Fibroblast of villous mesenchyme (primary cell): ENCODE measurements around the gene SMAD5. TPM values are rescaled to one million over a fixed set of nuclear protein-coding genes. Genes with fewer than 3 reads are reported as not detected.

Experiments used
- DNase-seq: peaks from one replicate; pipeline ENCODE4 v3.0.0-alpha.2; 2010; ENCODE audit warnings: low read depth
- H3K4me3 ChIP-seq: 2 replicates; pipeline ENCODE4 v1.5.1; 2011; ENCODE audit warnings: low read depth, mild to moderate bottlenecking, low read length
- CTCF ChIP-seq: IDR thresholded peaks from 2 replicates; pipeline ENCODE4 v1.5.1; 2012; ENCODE audit warnings: low read depth, mild to moderate bottlenecking, low read length; ENCODE audit not compliant: insufficient read depth
- total RNA-seq: library from RNA; depleted of rRNA; stranded (reverse); fragments of >200 nt; gene quantifications from 2 replicates; pipeline ENCODE4 v1.2.3, GENCODE V29; 2012

SMAD5 gene
- total RNA-seq, 1 donor: 85.1 TPM

DNA sequence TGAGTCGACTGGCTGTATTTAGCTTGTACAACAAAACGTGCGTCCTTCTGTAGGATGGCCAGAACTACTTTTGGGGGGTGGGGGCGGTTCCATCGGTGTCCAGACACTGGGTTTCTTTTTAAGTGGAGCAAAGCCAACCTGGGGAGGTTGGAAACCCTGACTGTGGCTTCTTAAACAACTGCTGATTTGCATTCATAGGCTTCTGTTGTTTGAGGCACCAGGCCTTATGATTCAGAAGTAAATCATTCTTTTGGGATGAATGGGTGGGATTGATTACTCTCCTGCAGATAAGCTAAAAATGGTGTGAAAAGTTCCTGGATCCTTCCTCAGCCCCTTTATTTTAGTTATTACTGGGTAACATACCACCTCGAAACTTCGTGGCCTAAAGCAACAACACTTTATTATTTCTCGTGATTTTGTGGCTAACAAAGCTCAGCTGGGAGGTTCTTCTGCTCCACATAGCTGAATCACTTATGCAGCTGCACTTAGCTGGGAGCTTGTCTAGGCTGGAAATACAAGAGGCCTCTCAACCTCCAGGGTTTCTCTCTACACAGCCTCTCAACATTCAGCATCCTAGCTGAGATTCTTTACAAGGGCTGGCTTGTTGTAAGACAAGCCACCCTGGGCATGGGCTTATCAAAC lies 72.5 kb downstream of the SMAD5 start:
- TF ChIP-seq CTCF: no peak
- no peak for DNase-seq
- H3K4me3 ChIP-seq: no peak overlapping the region

GRCh38 chr5:136205941-136206340 lies 73.3 kb downstream of the SMAD5 start:
- TF ChIP-seq CTCF: no peak
- no peak overlapping the region for H3K4me3 ChIP-seq
- no peak for DNase-seq

- DNase-seq: no peak
- no peak overlapping the region for H3K4me3 ChIP-seq
- TF ChIP-seq CTCF: no peak
These were observed 73.7 kb downstream of the SMAD5 start for GRCh38 chr5:136206361-136206760.

DNA sequence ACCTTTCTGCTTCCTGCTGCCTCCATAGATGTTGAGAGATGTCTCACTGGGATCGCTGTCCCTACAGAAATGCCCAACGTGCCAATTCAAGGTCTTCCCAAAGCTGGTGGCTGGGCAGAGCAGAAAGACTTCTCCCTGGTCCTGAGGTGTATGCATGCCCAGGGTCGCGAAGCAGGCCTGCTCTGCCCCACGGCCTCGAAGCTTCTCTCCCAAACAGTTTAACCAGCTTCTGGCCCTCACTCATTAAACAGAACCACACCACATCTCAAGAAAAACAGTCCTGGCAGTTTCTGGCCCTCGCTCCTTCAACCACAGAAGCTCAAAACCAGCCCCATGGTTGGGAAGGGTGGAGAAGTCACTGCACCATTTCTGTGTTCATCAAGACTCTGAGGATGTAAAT lies 75.0 kb downstream of the SMAD5 start:
- DNase-seq: no peak
- no peak for TF ChIP-seq CTCF
- H3K4me3 ChIP-seq: no peak overlapping the region

GRCh38 chr5:136208916-136209315 lies 76.3 kb downstream of the SMAD5 start:
- TF ChIP-seq CTCF: no peak
- DNase-seq: no peak
- H3K4me3 ChIP-seq: no peak overlapping the region

GRCh38 chr5:136209346-136209910 lies 76.8 kb downstream of the SMAD5 start:
- no peak for TF ChIP-seq CTCF
- DNase-seq: no peak
- no peak overlapping the region for H3K4me3 ChIP-seq

- no peak for TF ChIP-seq CTCF
- no peak overlapping the region for H3K4me3 ChIP-seq
- DNase-seq: no peak
These were observed 77.6 kb downstream of the SMAD5 start for GRCh38 chr5:136210259-136210658.
